Measurements from ENCODE around the gene EIF4EBP2.

DNA sequence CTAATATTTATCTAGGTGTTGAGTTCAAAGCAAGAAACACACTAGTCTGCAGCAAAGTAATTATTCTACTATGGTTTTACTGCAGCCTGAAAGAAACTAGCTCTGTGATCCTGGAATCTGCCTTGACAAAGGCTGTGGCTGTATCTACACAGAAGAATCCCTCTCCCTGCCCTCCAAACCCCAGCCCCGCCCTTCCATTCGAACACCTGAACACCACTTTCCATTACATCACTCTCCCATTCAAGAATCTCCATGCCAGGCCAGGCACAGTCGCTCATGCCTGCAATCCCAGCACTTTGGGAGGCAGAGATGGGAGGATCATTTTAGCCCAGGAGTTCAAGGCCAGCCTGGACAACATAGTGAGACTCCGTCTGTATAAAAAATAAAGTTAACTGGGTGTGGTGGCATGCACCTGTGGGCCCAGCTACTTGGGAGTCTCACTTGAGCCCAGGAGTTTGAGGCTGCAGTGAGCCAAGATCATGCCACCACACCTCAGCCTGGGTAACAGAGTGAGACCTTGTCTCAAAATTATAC is 44.9 kb upstream of the EIF4EBP2 start:
- TF ChIP-seq, protein P1, sequence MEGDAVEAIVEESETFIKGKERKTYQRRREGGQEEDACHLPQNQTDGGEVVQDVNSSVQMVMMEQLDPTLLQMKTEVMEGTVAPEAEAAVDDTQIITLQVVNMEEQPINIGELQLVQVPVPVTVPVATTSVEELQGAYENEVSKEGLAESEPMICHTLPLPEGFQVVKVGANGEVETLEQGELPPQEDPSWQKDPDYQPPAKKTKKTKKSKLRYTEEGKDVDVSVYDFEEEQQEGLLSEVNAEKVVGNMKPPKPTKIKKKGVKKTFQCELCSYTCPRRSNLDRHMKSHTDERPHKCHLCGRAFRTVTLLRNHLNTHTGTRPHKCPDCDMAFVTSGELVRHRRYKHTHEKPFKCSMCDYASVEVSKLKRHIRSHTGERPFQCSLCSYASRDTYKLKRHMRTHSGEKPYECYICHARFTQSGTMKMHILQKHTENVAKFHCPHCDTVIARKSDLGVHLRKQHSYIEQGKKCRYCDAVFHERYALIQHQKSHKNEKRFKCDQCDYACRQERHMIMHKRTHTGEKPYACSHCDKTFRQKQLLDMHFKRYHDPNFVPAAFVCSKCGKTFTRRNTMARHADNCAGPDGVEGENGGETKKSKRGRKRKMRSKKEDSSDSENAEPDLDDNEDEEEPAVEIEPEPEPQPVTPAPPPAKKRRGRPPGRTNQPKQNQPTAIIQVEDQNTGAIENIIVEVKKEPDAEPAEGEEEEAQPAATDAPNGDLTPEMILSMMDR (IDR thresholded peaks at IDR 0.05; ENCODE audit: poor library complexity) = no peak
- TF ChIP-seq EZH2 (IDR thresholded peaks at IDR 0.05; ENCODE audit: borderline replicate concordance) = no peak
